Measurements from ENCODE around the gene FAM170A.

Gene FAM170A

GRCh38 chr5:119629339-119629738 lies at the start of gene FAM170A:
Gene FAM170A (plus strand): TSS chr5:119629558. CDS start chr5:119629769, 211 bp downstream.
- no peak for DNase-seq (ENCODE audit: low read depth in 2 of 2)

- no peak for DNase-seq (ENCODE audit: low read depth in 2 of 2)
Measured at GRCh38 chr5:119582987-119583386, 46.4 kb upstream of the FAM170A start.

- DNase-seq (ENCODE audit: low read depth in 2 of 2), result no peak
Measured at GRCh38 chr5:119583684-119584083, 45.7 kb upstream of the FAM170A start.

GRCh38 chr5:119596046-119596445 lies 33.3 kb upstream of the FAM170A start:
- DNase-seq (ENCODE audit: low read depth in 2 of 2), result no peak

GRCh38 chr5:119597728-119598298 lies 31.5 kb upstream of the FAM170A start:
- DNase-seq (ENCODE audit: low read depth in 2 of 2), result no peak

GRCh38 chr5:119613937-119614336 lies 15.4 kb upstream of the FAM170A start:
- no peak for DNase-seq (ENCODE audit: low read depth in 2 of 2)

- DNase-seq (ENCODE audit: low read depth in 2 of 2), result no peak
Measured at GRCh38 chr5:119614838-119615237, 14.5 kb upstream of the FAM170A start.

- no peak for DNase-seq (ENCODE audit: low read depth in 2 of 2)
Measured at GRCh38 chr5:119626086-119626485, 3.3 kb upstream of the FAM170A start.

- DNase-seq (ENCODE audit: low read depth in 2 of 2), result no peak
Measured at GRCh38 chr5:119630752-119631440, 1.5 kb downstream of the FAM170A start.

GRCh38 chr5:119631660-119632059 lies 2.3 kb downstream of the FAM170A start:
- no peak for DNase-seq (ENCODE audit: low read depth in 2 of 2)

GRCh38 chr5:119651486-119651885 lies 22.1 kb downstream of the FAM170A start:
- DNase-seq (ENCODE audit: low read depth in 2 of 2), result no peak

GRCh38 chr5:119655061-119655460 lies 25.7 kb downstream of the FAM170A start:
- DNase-seq (ENCODE audit: low read depth in 2 of 2), result no peak

- DNase-seq (ENCODE audit: low read depth in 2 of 2), result no peak
Measured at GRCh38 chr5:119656023-119656422, 26.7 kb downstream of the FAM170A start.

GRCh38 chr5:119666542-119666941 lies 37.2 kb downstream of the FAM170A start:
- no peak for DNase-seq (ENCODE audit: low read depth in 2 of 2)

GRCh38 chr5:119678351-119679028 lies 49.1 kb downstream of the FAM170A start:
- no peak for DNase-seq (ENCODE audit: low read depth in 2 of 2)

GRCh38 chr5:119680080-119680479 lies 50.7 kb downstream of the FAM170A start:
- DNase-seq (ENCODE audit: low read depth in 2 of 2), result no peak

- DNase-seq (ENCODE audit: low read depth in 2 of 2), result no peak
Measured at GRCh38 chr5:119681734-119682133, 52.4 kb downstream of the FAM170A start.

GRCh38 chr5:119682372-119682771 lies 53.0 kb downstream of the FAM170A start:
- no peak for DNase-seq (ENCODE audit: low read depth in 2 of 2)
